Esophagus muscularis mucosa (tissue), 4 donors: ENCODE data around the gene PLAAT5.

Experiments used
- CTCF ChIP-seq, 3 experiments: fragments of 200-600 bp in 2 of 3; fragments of 450-650 bp in 1 of 3; sonication (generic) in 2 of 3; IDR thresholded peaks; one replicate each; pipeline ENCODE4 v1.5.1; 2017 to 2019; ENCODE audit warnings: antibody characterized with exemption in 3 of 3, mild to moderate bottlenecking in 2 of 3, moderate library complexity in 1 of 3
- EP300 ChIP-seq: sonication (generic); formaldehyde crosslinking; IDR thresholded peaks from one replicate; pipeline ENCODE4 v1.6.1; 2017; ENCODE audit warnings: antibody characterized with exemption
- POLR2AphosphoS5 ChIP-seq, 2 donors: sonication (generic); formaldehyde crosslinking; IDR thresholded peaks; one replicate each; pipeline ENCODE4 v1.6.1; 2017; ENCODE audit warnings: antibody characterized with exemption in 2 of 2

DNA sequence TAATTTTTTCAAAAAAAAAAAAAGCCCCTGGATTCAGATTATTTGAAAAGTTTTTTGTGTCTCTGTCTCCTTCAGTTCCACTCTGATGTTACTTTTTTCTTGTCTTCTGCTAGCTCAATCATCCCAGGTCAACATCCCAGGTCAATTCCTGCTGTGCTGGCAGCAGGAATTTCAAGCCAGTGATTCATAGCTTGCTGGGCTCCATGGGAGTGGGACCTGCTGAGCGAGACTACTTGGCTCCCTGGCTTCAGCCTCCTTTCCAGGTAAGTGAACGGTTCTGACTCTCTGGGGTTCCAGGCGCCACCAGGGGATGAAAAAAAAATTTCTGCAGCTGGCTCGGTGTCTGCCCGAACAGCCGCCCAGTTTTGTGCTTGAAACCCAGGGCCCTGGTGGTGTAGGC lies 31.4 kb downstream of the PLAAT5 start:
- TF ChIP-seq EP300, result no peak
- TF ChIP-seq CTCF (IDR thresholded peaks at IDR 0.05), result no peak
- TF ChIP-seq POLR2AphosphoS5 (IDR thresholded peaks at IDR 0.05), result no peak
